Activated CD4-positive, alpha-beta memory T cell treated with anti-CD3 and anti-CD28 coated beads, Interleukin-2, amount 10 ng/mL, durations not matched to agents 7 days and 5 days (primary cell): Measurements from ENCODE around the gene ASMTL. TPM values are rescaled to one million over a fixed set of nuclear protein-coding genes. Genes with fewer than 3 reads are reported as not detected.
"Not testable (repeated sequence)": the region's sequence is repeated elsewhere in the genome, so short reads cannot be mapped to it uniquely, and the experiment has no call there.

Experiments used
- CTCF ChIA-PET: fragments of 350-600 bp; sonication (Branson Sonifier 250); formaldehyde crosslinking; loops from one replicate; lab custom pipeline; 2021; ENCODE audit warnings: antibody characterized with exemption, inconsistent platforms; lab: Charles Lee
- POLR2A ChIA-PET: fragments of 350-600 bp; sonication (Branson Sonifier 250); formaldehyde crosslinking; loops from one replicate; lab custom pipeline; 2021; ENCODE audit warnings: antibody characterized with exemption; lab: Charles Lee
- DNase-seq: peaks from one replicate; pipeline ENCODE4 v3.0.0-alpha.2; 2020
- H3K27ac Mint-ChIP-seq: one replicate; pipeline ENCODE4 v1.8.0; 2021; ENCODE audit warnings: mild to moderate bottlenecking, mixed read lengths
- H3K27me3 Mint-ChIP-seq: one replicate; pipeline ENCODE4 v1.8.0; 2021; ENCODE audit warnings: mixed read lengths
- H3K36me3 Mint-ChIP-seq: one replicate; pipeline ENCODE4 v1.8.0; 2021; ENCODE audit warnings: low read depth, mixed read lengths
- H3K4me1 Mint-ChIP-seq: one replicate; pipeline ENCODE4 v1.8.0; 2021; ENCODE audit warnings: mixed read lengths
- H3K4me3 Mint-ChIP-seq: one replicate; pipeline ENCODE4 v1.8.0; 2021; ENCODE audit warnings: mild to moderate bottlenecking, mixed read lengths
- H3K9me3 Mint-ChIP-seq: one replicate; pipeline ENCODE4 v1.8.0; 2021; ENCODE audit warnings: mixed read lengths
- total RNA-seq, 2 experiments: library from RNA; stranded (reverse); gene quantifications; one replicate each; pipeline ENCODE4 v1.2.3, GENCODE V29; 2021

ASMTL gene
- total RNA-seq, 2 experiments from 2014 or later: 62.2 to 63.3 TPM

DNA sequence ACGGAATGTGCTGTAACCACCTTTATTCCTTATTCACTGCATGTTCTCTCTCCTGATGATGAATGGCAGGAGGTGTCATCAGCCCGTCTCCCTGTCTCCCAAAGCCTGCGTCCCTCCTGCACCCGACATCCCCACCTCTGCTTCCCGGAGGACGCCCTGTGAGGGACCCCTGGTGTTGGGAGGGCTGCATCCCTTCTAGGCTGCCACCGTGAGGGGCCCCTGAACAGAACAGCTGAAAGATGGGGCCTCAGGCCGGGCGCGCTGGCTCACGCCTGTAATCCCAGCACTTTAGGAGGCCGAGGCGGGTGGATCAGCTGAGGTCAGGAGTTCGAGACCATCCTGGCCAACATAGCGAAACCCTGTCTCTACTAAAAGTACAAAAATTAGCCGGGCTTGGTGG, 26.4 kb downstream of the ASMTL start:
- POLR2A ChIA-PET, H3K4me1 Mint-ChIP-seq, H3K27me3 Mint-ChIP-seq, DNase-seq, CTCF ChIA-PET, H3K27ac Mint-ChIP-seq, H3K4me3 Mint-ChIP-seq: not testable (repeated sequence)
- peaks cover 64% of the 10 kb centered on the region for H3K36me3 Mint-ChIP-seq
- peaks cover 28% of the 10 kb centered on the region for H3K9me3 Mint-ChIP-seq

DNA sequence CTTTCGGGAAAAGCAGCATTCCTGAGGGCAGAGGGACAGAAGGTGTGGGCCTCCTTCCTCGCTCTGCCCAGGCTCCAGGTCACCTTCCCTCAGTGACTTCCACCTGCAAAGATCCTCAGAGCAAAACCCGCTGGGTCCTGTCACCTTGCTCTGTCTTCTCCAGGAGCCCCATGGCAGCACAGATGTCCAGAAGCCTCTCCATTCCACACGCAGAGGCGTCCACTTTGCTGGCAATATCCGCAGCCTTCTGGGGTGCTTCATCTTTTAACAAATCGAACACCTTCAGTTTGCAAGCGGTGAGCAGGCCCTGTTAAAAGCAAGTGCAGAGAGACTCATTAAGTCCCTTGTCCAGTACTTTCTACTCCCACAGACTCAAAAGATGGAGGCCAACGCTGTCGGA, 27.3 kb downstream of the ASMTL start:
- ChIA-PET POLR2A (no interaction called here), CTCF (no interaction called here)
- no peaks in the 10 kb centered on the region for H3K27me3 Mint-ChIP-seq
- no peak overlapping the region for H3K4me3 Mint-ChIP-seq
- peaks cover 31% of the 10 kb centered on the region for H3K9me3 Mint-ChIP-seq
- DNase-seq: no peak
- no peak overlapping the region for H3K27ac Mint-ChIP-seq
- H3K36me3 Mint-ChIP-seq: peaks cover 73% of the 10 kb centered on the region
- H3K4me1 Mint-ChIP-seq: no peaks in the 10 kb centered on the region

DNA sequence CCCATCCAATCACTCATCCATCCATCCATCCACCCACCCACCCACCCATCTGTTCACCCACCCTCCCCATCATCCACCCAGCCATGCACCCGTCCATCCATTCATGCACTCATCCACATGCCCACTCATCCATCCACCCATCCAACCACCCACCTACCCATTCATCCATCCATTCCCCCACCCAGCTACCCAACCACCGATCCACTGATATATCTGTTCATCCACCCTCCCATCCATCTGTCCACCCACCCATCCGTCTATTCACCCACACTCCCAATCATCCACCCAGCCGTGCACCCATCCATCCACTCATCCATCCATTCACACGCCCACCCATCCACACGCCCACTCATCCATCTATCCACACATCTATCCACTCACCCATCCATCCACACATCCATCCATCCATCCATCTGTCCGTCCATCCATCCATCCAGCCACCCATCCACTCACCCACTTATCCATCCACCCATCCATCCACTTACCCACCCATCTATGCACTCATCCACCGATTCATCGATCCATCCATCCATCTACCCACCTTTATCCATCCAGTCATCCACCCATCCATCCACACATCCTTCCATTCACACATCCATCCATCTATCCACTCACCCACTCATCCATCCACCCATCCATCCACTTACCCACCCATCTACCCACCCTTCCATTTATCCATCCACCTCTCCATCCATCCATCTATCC, 28.4 kb downstream of the ASMTL start:
- ChIA-PET POLR2A (no interaction called here), CTCF (no interaction called here)
- H3K36me3 Mint-ChIP-seq: peaks cover 80% of the 10 kb centered on the region

DNA sequence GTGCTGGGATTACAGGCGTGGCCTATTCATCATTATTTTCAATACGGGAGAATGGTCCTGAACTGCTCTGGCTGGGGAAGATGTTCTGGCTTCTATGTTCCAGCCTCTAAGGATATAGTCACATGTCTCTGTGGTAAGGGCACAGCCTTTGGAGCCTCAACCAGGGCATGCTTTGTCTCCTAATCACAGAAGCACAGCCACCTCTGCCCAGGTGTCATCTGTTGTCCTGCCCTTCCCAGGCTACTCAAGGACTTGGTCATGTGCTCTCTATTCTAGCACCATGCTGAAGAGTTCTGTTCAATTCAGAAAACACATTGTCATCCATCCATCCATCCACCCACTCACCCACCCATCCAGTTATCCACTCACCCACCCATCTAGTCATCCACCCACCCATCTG, 29.5 kb downstream of the ASMTL start:
- H3K4me1 Mint-ChIP-seq: no peaks in the 10 kb centered on the region
- H3K9me3 Mint-ChIP-seq: peaks cover 36% of the 10 kb centered on the region
- peaks cover 82% of the 10 kb centered on the region for H3K36me3 Mint-ChIP-seq
- POLR2A ChIA-PET: no interaction called here
- H3K27me3 Mint-ChIP-seq: no peaks in the 10 kb centered on the region
- H3K4me3 Mint-ChIP-seq: no peak overlapping the region
- CTCF ChIA-PET: no interaction called here
- no peak overlapping the region for H3K27ac Mint-ChIP-seq
- no peak for DNase-seq

More for the DNA sequence above, 28.4 kb downstream of the ASMTL start:
- Mint-ChIP-seq H3K4me3 (no peak overlapping the region), H3K9me3 (peaks cover 36% of the 10 kb centered on the region), H3K27me3 (no peaks in the 10 kb centered on the region), H3K27ac (no peak overlapping the region), H3K4me1 (no peaks in the 10 kb centered on the region)
- no peak for DNase-seq

DNA sequence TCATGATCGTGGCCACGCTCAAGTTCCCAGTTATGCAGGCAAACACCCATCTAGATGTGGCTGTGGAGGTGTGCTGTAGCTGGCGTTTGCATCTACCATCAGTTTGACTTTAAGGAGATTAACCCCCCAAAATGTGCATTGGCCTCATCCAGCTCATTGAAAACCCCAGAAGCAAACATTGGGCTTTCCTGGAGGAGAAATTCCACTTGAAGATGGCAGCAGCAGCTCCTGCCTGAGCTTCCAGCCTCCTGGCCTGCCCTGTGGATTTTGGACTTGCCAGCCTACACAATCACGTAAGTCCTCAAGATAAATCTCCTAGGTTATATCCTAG, 30.6 kb downstream of the ASMTL start:
- H3K9me3 Mint-ChIP-seq: peaks cover 36% of the 10 kb centered on the region
- no peaks in the 10 kb centered on the region for H3K27me3 Mint-ChIP-seq
- no peak for DNase-seq
- ChIA-PET CTCF (no interaction called here), POLR2A (no interaction called here)
- H3K27ac Mint-ChIP-seq: no peak overlapping the region
- peaks cover 78% of the 10 kb centered on the region for H3K36me3 Mint-ChIP-seq
- H3K4me3 Mint-ChIP-seq: no peak overlapping the region
- no peaks in the 10 kb centered on the region for H3K4me1 Mint-ChIP-seq

DNA sequence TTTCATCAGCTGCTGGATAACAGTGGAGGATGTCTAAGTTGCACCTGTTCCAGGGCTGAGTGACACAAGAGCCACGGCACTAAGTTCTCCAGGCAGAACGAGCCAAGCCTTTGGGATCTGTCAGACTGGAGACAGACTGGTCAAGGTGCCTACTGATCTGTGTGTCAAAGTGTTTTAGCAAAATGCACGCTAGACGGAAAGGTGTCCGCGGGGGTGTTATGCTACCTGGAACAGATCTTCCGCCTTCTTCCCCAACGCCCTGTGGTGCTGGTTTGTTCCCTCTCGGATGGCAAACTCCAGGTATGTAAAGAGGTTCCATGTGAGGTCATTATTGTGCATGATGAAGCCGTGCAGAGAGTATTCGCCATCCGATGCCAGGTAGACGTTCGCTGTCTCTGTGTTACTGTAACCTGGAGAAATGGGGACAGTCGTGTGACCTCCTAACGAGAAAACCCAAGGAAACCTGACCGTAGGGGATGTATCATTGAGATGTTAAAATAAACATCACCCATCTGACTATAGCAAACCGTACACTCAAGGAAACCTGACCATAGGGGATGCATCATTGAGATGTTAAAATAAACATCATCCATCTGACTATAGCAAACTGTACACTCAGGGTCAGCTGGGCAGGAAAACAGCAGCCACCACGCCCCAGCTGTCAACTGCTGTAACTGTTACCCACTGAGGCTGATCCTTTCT, 31.1 kb downstream of the ASMTL start:
- H3K4me1 Mint-ChIP-seq: no peaks in the 10 kb centered on the region
- H3K36me3 Mint-ChIP-seq: peaks cover 73% of the 10 kb centered on the region
- POLR2A ChIA-PET: no interaction called here
- H3K27ac Mint-ChIP-seq: peak overlapping the region; percentile 47
- CTCF ChIA-PET: no interaction called here
- no peak for DNase-seq
- H3K27me3 Mint-ChIP-seq: no peaks in the 10 kb centered on the region
- peaks cover 36% of the 10 kb centered on the region for H3K9me3 Mint-ChIP-seq
- H3K4me3 Mint-ChIP-seq: no peak overlapping the region

DNA sequence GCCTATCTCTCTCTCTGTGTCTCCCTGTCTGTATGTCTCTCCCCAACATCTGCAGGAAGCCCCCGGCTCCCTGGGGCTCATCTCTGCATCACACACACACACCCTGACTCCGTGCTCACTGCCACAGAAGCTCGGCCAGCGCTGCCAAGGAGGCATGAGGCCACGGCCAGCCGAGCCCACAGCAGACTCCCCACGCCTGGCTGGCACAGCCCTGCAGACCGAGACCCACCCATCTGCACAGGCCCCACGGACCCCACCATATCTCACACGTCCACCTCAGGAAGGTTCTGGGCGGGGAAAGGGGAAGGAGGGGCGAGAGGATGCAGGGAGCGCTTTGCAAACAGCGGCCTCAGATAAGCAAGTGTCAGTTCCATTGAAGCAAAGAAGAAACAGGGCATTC, 32.3 kb downstream of the ASMTL start:
- Mint-ChIP-seq H3K27me3 (no peaks in the 10 kb centered on the region), H3K4me3 (no peak overlapping the region), H3K9me3 (peaks cover 36% of the 10 kb centered on the region), H3K27ac (no peak overlapping the region), H3K36me3 (peaks cover 61% of the 10 kb centered on the region), H3K4me1 (no peaks in the 10 kb centered on the region)
- CTCF ChIA-PET: no interaction called here
- POLR2A ChIA-PET: no interaction called here
- DNase-seq: no peak

DNA sequence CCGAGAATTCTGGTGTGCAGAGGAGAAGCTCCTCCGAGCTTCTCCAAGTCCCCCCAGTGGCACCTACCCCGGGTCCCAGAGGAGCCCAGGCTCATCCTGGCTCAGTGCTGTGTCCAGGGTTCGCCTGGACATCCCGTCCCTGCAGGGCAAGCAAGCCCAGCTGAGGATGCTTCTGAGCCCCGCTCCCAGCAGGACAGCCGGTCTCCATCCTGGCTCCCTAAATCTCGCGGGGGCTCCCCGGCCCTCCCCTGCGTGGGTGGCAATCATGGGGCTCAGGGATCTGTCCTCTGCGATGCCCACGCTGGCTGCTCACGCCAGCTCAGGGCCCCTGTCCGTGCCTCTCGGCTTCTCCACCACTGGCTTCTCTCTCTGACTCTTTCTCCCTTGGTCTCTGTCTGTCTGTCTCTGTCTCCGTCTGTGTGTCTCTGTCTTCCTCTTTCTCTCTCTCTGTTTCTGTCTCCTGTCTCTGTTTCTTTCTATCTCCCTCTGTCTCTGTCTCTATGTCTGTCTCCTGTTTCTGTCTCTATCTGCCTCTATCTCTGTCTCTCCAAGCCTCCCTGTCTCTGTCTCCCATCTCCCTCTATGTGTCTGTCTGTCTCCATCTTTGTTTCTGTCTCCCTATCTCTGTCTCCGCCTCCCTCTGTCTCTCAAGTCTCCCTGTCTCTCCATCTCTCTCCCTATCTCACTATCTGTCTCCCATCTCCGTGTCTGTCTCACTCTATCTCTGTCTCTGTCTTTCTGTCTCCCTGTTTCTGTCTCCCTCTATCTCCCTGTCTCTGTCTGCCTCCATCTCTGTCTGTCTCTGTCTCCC, 33.0 kb downstream of the ASMTL start:
- POLR2A ChIA-PET: no interaction called here

DNA sequence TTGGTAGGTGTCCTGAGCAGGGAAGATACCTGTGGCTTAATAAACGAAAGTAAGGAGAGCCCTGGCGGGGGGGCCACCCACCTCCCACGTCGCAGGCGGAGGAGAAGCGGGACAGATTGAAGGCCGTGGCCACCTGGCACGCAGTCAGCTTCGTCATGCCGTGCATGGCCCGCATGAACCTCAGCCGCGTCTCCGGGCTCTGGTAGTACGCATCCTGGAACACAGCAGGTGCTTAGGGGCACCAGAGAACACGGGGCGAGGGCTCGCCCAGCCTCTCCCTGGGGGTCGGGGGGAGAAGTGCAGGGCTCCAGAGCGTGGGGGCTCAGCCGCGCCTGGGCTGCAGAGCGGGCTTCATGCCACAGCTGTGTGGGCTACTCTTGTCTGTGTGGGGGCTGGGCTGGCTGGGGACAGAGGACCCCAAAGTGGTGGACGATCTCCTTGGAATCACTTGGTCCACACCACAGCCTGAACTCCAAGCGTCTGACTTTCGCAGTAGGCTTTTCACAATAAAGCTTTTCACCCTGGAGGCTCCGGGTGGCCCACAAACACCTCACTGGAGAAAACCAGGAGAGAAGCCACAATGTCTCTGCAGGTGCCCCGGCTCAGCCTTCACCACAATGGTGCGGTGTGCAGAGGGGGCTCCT, 33.7 kb downstream of the ASMTL start:
- H3K27ac Mint-ChIP-seq: no peak overlapping the region
- no peak for DNase-seq
- H3K27me3 Mint-ChIP-seq: no peaks in the 10 kb centered on the region
- POLR2A ChIA-PET: no interaction called here
- no peak overlapping the region for H3K4me3 Mint-ChIP-seq
- H3K9me3 Mint-ChIP-seq: peaks cover 28% of the 10 kb centered on the region
- CTCF ChIA-PET: no interaction called here
- H3K4me1 Mint-ChIP-seq: no peaks in the 10 kb centered on the region
- peaks cover 55% of the 10 kb centered on the region for H3K36me3 Mint-ChIP-seq

More for the DNA sequence above, 33.0 kb downstream of the ASMTL start:
- Mint-ChIP-seq H3K27ac (no peak overlapping the region), H3K27me3 (no peaks in the 10 kb centered on the region), H3K36me3 (peaks cover 58% of the 10 kb centered on the region), H3K4me3 (no peak overlapping the region), H3K4me1 (no peaks in the 10 kb centered on the region), H3K9me3 (peaks cover 32% of the 10 kb centered on the region)
- CTCF ChIA-PET: no interaction called here
- no peak for DNase-seq

DNA sequence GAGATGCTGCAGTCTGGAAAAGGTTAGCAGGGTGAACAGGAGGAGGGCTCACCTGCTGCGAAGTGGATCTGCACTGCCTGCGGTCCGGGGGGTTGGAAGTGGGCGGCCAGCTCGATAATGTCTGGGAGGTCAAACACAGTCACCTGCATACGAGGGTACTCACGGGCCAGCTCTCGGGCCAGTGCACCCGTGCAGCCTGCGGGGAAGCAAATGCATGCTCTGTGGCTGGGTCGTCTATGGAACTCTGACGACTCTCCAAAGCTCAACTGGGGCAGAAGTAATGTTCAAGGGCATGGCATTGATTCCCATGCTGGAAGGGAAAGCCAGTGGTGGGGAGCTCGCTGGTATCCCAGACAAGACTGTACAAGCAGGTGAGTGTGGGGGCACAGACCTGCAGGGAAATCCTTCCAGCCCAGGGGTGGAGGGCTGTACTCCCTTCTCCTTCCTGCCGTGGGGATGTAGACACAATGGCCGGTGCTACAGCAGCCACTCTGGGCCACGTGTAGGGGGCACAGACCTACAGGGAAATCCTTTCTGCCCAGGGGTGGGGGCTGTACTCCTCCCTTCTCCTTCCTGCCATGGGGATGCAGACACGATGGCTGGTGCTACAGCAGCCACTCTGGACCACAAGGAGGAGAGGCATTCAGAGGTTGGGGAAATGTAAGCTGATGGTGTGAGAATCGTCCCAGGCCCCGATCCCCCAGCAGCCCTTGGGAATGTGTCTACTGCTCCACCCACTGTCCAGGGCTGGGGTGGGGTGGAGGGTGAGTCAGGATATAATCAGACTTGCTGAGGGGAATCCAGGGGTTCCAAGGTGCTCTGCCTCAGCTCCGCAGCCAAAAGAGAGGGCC, 34.6 kb downstream of the ASMTL start:
- H3K9me3 Mint-ChIP-seq: peaks cover 21% of the 10 kb centered on the region
- ChIA-PET CTCF (no interaction called here), POLR2A (no interaction called here)
- no peak for DNase-seq
- H3K36me3 Mint-ChIP-seq: peaks cover 55% of the 10 kb centered on the region
- H3K4me3 Mint-ChIP-seq: no peak overlapping the region
- no peak overlapping the region for H3K27ac Mint-ChIP-seq
- no peaks in the 10 kb centered on the region for H3K27me3 Mint-ChIP-seq
- H3K4me1 Mint-ChIP-seq: no peaks in the 10 kb centered on the region

DNA sequence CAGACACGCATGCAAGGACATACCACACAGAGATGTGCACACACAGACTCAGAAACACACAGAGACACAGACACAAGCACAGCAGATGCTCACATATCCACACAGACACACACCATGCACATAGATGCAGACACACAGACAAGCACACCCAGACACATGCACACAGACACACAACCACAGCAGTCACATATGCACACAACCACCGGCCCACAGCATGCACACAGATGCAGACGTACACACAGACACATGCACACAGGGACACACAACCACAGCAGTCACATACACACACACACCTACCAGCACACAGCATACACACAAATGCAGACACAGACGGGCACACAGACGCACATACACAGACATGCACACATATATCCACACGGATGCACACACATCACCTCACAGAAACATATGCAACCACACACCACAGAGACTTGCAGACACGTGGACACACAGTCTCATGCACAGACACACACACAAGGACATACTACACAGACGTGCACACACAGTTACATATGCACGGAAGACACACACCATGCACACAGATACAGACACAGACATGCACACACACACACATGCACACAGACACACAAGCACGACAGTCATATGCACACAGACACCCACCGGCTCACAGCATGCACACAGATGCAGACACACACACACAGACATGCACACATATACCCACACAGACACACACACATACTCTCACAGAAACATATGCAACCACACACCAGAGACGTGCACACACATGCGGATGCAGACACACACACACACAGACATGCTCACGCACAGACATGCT, 35.5 kb downstream of the ASMTL start:
- Mint-ChIP-seq H3K27me3 (no peaks in the 10 kb centered on the region), H3K9me3 (peaks cover 16% of the 10 kb centered on the region), H3K4me3 (no peak overlapping the region), H3K4me1 (no peaks in the 10 kb centered on the region), H3K36me3 (peaks cover 54% of the 10 kb centered on the region), H3K27ac (no peak overlapping the region)
- DNase-seq: no peak
- CTCF ChIA-PET: no interaction called here
- POLR2A ChIA-PET: no interaction called here

DNA sequence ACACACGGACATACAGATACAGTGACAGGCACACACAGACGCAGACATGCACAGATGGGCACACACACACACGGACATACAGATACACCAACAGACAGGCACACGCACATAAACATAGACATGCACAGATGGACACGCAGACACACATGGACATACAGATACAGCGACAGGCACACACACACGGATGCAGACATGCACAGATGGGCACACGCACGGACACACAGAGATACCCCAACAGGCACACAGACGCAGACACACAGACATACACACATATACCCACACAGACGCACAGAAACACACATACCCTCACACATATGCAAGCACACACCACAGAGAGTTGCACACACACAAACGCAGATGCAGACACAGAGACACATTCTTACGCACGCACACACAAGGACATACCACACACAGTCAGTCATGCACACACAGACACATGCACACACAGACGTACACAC, 36.4 kb downstream of the ASMTL start:
- Mint-ChIP-seq H3K4me1 (no peaks in the 10 kb centered on the region), H3K27ac (no peak overlapping the region), H3K36me3 (peaks cover 52% of the 10 kb centered on the region), H3K9me3 (peaks cover 8% of the 10 kb centered on the region), H3K4me3 (no peak overlapping the region), H3K27me3 (no peaks in the 10 kb centered on the region)
- no peak for DNase-seq
- CTCF ChIA-PET: no interaction called here
- POLR2A ChIA-PET: no interaction called here
